ENCODE results near the gene TDP1. TPM values are rescaled to one million over a fixed set of nuclear protein-coding genes. Genes with fewer than 3 reads are reported as not detected.
A peak's percentile ranks its signal among the peaks of the same experiment; 100 is the strongest.
"Not testable (repeated sequence)": the region's sequence is repeated elsewhere in the genome, so short reads cannot be mapped to it uniquely, and the experiment has no call there.

The TDP1 gene
- polyA plus RNA-seq, 4 donors: 20.1 to 26.2 (median 24.9) TPM

DNA sequence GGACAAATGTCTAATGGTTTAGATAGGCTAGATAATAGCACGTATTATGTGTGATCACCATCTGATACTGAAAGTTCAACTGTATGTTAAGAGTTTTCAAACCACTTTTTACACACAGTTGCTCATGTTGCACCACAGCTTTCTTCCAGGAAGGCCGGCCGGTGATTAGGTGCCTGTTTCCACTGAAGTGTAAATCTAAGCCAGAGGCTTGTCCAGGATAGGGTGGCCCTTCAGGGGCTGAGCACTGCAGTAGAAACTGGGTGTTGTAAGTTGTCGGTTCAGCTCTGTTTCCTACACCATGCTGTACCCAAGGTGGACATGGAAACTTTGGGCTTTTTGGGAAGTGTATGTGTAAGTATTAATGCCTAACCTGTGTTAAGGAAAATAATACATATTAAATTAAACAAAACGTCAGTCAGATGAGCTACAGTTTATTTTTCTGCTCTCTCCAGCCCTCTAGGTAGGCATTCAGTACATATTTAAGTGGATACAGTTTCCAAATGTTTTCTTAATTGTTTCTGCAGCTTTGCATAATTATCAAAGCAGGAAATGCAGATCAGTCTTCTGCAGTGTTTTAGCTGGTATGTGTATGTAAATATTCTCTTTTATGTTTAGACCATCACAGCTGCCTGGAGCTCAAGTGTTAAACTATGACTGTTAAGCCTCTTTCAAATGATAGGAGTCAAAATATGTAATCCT is 30.9 kb downstream of the TDP1 start:
- no peak for DNase-seq (ENCODE audit: low read depth in 4 of 4, low spot score in 2 of 4)

GRCh38 chr14:89987161-89987475 is 31.4 kb downstream of the TDP1 start:
- DNase-seq (ENCODE audit: low read depth in 4 of 4, low spot score in 2 of 4): no peak

GRCh38 chr14:89988787-89989186 is 33.1 kb downstream of the TDP1 start:
- no peak for DNase-seq (ENCODE audit: low read depth in 4 of 4, low spot score in 2 of 4)

DNA sequence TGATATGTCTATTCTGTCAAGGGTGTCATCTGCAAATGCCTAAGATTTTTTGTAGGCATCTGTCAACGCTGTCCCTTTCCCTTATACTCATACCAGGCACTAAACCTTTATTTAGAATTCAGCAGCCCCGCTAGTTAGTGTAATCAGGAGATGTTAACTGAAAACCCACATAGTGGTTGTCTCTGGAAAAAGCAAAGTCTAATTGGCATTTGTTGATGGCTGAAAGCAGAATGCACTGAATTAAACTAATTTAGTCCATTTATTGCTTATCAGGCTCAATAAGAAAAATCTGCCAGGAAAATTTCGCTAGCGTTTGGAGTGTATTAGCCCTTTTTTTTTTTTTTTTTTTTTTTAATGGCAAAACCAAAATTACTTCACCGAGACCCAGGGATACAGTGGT is 34.5 kb downstream of the TDP1 start:
- DNase-seq (ENCODE audit: low read depth in 4 of 4, low spot score in 2 of 4): no peak

DNA sequence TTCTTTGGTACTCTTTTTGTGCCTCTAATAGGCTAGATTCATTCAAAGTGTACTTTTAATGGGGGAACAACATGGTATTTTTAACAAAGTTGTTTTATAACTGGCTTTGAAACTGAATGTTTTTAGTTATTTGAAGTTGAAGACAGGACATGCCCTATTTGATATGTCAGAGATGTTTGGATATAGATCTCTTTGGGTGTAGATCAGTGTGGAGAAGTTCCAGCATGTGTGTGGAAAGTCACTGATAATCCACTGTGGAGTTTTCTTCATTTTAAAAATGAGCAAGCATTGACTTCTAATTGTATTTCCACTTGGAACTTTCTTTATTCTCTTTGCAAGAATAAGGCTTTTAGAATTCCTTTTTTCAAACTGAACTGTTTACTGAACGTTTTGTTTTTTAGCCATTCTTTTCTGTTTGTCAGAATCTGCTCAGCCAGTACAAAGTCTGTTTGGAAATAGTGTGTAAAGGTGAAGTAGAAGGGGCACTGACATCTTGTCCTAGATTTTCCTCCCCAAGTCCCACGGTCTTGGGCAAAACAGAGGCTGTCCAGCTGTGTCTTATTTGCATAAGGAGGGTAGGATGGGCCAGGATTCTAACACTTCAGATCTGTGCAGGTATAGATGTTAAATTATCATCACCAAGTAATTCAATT is 35.0 kb downstream of the TDP1 start:
- no peak for DNase-seq (ENCODE audit: low read depth in 4 of 4, low spot score in 2 of 4)

DNA sequence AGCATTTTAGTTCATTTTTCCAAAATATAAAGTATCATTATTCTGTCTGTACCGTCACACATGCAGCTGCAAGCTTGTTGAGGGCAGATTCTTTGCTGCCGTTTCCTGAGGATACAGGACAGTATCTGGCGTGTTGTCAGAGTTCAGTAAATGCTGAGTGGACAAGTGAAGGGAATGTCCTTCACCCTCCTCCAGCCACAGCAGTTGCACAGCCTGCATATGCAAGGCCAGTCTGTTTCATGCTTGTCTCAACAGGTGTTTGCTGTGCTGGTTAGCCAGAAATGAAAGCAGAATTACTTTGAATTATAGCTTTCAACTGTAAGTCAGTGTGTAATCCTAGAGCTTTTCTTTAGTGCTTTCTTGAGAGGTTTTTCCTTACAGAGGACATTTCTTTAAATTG is 36.5 kb downstream of the TDP1 start:
- no peak for DNase-seq (ENCODE audit: low read depth in 4 of 4, low spot score in 2 of 4)

DNA sequence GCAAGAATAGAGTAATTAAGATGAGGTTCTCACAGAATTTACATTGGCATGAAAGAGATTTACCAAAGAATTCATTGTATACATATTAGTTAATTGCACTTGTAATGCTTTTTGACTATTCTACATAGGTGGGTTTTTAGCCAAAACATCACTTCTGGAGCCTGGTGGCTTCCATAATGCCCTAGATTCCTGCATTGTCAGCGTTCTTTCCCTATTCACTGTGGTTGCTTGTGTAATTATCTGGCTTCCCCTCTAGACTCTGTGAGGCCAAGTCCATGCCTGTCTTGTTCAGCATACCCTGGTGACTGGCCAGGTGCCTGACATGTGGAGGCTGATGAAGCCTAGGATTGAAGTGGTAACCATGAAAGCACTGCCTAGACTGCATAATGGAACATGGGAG is 41.2 kb downstream of the TDP1 start:
- no peak for DNase-seq (ENCODE audit: low read depth in 4 of 4, low spot score in 2 of 4)

DNA sequence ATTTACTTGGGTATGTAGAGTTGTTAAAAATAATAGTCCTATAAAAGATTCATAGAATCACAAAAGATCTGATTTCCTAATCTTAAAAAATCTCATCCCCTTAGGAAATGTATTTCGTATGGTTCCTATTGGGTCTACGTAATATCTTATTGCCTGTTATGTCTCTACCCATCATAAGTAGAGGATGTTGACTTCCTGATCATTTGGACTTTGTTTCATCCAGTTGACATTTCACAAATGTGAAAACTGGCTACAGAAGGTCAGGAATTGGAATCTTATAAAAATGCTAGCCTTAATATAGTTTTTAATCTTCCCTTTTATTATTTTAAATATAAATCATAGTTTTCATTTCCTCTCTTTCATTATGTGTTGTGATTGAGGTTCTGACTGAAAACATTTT is 45.2 kb downstream of the TDP1 start:
- no peak for DNase-seq (ENCODE audit: low read depth in 4 of 4, low spot score in 2 of 4)

GRCh38 chr14:90003526-90004307 is 48.0 kb downstream of the TDP1 start:
- DNase-seq (ENCODE audit: low read depth in 4 of 4, low spot score in 2 of 4): no peak

- DNase-seq (ENCODE audit: low read depth in 4 of 4, low spot score in 2 of 4): no peak
Observed at GRCh38 chr14:90005441-90005840, 49.7 kb downstream of the TDP1 start.

DNA sequence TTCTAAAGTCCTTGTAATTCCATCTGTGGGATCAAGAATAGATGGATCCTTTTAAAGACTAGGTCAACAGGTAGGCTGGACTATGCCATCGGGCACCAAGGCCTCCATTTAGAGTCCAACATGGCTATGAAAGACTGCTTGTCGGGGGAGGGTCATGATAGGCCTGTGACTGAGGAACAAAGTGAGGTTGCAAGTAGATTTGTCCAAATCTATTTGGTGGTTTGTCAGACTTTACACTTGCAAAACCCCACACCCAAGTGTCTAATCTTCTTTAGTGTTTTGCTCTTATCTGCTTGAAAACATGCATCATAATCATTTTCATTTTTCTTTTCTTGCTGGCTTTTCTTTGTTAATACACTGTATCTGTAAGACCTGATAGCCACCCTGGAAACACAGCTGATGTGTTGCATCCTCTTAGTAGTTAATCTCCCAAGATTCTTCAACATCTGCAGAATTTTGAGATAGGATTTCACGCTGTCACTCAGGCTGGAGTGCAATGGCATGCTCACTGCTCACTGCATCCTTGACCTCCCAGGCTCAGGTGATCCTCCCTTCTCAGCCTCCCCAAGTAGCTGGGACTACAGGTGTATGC is 50.3 kb downstream of the TDP1 start:
- no peak for DNase-seq (ENCODE audit: low read depth in 4 of 4, low spot score in 2 of 4)

GRCh38 chr14:90017371-90017770 is 61.6 kb downstream of the TDP1 start:
- DNase-seq (ENCODE audit: low read depth in 4 of 4, low spot score in 2 of 4): no peak

GRCh38 chr14:90019824-90020523 is 64.2 kb downstream of the TDP1 start:
- DNase-seq (ENCODE audit: low read depth in 4 of 4, low spot score in 2 of 4): no peak

DNA sequence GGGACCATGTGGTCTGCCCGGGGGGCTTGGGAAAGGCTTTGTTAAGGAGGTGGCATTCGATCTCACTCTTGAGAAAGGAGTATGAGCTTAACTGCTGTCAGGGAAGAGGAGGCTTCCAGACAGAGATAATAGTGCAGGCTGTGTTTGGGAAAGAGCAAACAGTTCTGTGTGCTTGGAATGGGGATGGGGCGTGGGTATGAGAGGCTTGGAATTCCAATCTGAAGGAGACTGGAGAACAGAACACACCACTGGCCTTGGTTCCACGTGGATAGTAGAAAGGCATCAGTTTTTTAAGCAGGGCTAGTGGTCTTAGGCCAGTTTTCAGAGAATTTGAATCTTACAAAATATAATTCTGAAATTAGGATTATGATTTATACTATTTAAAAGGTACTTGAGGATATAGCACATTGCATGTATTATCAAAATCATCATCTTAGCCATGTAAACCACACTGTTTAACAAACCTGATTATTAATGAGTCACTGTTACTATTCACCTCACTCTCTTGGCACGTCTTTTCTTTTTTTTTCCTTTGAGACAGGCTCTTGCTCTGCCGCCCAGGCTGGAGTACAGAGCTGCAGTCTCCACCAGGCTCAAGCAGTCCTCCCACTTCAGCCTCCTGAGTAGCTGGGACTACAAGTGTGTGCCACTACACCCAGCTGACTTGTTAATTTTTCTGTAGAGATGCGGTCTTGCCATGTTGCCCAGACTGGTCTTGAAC is 67.6 kb downstream of the TDP1 start:
- DNase-seq (ENCODE audit: low read depth in 4 of 4, low spot score in 2 of 4): no peak

DNA sequence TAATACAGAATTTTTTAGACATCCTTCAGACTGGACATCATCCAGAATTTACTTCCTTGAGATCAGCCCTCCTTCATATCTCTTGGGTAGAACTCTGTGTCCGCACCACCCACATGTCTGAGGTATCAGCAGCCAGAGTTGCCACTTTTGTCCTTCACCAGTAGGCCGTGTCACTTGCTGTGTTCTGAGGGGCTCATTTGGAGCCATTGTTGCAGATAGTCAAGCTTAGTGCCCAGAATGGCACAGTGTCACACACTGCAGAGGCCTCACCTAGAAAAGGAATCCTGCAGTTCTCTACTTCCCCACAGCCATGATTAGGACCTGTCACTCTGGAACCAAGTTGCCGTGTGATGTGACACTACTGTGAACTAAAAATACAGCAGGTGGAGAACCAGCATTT is 69.2 kb downstream of the TDP1 start:
- DNase-seq (ENCODE audit: low read depth in 4 of 4, low spot score in 2 of 4): no peak

DNA sequence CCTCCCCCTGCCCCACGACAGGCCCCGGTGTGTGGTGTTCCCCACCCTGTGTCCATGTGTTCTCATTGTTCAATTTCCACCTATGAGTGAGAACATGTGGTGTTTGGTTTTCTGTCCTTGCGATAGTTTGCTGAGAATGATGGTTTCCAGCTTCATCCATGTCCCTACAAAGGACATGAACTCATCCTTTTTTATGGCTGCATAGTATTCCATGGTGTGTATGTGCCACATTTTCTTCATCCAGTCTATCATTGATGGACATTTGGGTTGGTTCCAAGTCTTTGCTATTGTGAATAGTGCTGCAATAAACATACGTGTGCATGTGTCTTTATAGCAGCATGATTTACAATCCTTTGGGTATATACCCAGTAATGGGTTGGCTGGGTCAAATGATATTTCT is 70.9 kb downstream of the TDP1 start:
- DNase-seq (ENCODE audit: low read depth in 4 of 4, low spot score in 2 of 4): not testable (repeated sequence)

- DNase-seq (ENCODE audit: low read depth in 4 of 4, low spot score in 2 of 4): peak in 1 of 4 donors; percentile 6
Observed at GRCh38 chr14:90027842-90028241, 72.1 kb downstream of the TDP1 start.

DNA sequence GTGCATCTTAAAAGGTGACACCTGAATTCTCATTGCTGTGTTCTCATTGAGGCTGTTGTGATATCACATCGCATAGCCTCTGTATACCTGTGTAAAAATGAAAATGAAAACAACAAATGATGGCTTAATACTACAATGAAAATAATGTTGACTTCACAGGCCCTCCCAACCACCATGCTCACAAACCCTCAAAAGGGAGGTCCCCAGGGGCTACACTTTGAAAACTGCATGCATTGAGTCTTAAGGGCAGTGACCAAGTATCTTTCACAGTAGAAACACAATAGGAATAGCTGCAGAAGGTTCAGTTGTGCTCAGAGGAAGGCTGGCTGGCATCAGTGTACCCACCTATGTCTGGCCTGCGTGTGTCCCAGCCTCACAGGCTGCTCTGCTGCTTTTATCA is 78.4 kb downstream of the TDP1 start:
- no peak for DNase-seq (ENCODE audit: low read depth in 4 of 4, low spot score in 2 of 4)

- DNase-seq (ENCODE audit: low read depth in 4 of 4, low spot score in 2 of 4): no peak
Observed at GRCh38 chr14:90034835-90035525, 79.3 kb downstream of the TDP1 start.

All from left renal cortex interstitium (tissue), 4 donors.